KMS-11 (cell line): ENCODE data around the gene AGBL4.

Experiments
- H2AFZ ChIP-seq: fragments of 200-600 bp; sonication (generic); 2 replicates; pipeline ENCODE4 v1.6.1; 2016; ENCODE audit warnings: antibody characterized with exemption, mixed run types, low read depth
- H3K27ac ChIP-seq: fragments of 200-600 bp; sonication (generic); 2 replicates; pipeline ENCODE4 v1.6.1; 2016; ENCODE audit warnings: mild to moderate bottlenecking, mixed run types
- H3K27me3 ChIP-seq: fragments of 200-600 bp; sonication (generic); 2 replicates; pipeline ENCODE4 v1.6.1; 2017; ENCODE audit warnings: mild to moderate bottlenecking, low read depth, mixed run types, moderate library complexity; ENCODE audit not compliant: insufficient read depth
- H3K36me3 ChIP-seq: fragments of 200-600 bp; sonication (generic); 2 replicates; pipeline ENCODE4 v1.6.1; 2017; ENCODE audit warnings: mild to moderate bottlenecking, mixed run types; ENCODE audit not compliant: insufficient read depth
- H3K4me1 ChIP-seq: fragments of 200-600 bp; sonication (generic); 2 replicates; pipeline ENCODE4 v1.6.1; 2016; ENCODE audit warnings: mild to moderate bottlenecking, low read depth, mixed run types; ENCODE audit not compliant: poor library complexity, severe bottlenecking
- H3K4me2 ChIP-seq: fragments of 200-600 bp; sonication (generic); 2 replicates; pipeline ENCODE4 v1.7.0; 2016; ENCODE audit warnings: mild to moderate bottlenecking, mixed run types
- H3K4me3 ChIP-seq: fragments of 200-600 bp; sonication (generic); IDR thresholded peaks from 2 replicates; pipeline ENCODE4 v1.6.1; 2017; ENCODE audit warnings: low read depth, low read length, mixed read lengths; ENCODE audit not compliant: insufficient read depth
- H3K79me2 ChIP-seq: fragments of 200-600 bp; sonication (generic); 2 replicates; pipeline ENCODE4 v1.6.1; 2016; ENCODE audit warnings: low read depth, mixed run types; ENCODE audit not compliant: insufficient read depth
- H3K9ac ChIP-seq: fragments of 200-600 bp; sonication (generic); 2 replicates; pipeline ENCODE4 v1.6.1; 2016; ENCODE audit warnings: mild to moderate bottlenecking, mixed run types
- H4K20me1 ChIP-seq: fragments of 200-600 bp; sonication (generic); 2 replicates; pipeline ENCODE4 v1.6.1; 2016; ENCODE audit warnings: mild to moderate bottlenecking, mixed run types; ENCODE audit not compliant: insufficient read depth
- CTCF ChIP-seq: fragments of 200-600 bp; sonication (generic); conservative IDR thresholded peaks from 2 replicates; pipeline ENCODE4 v1.6.1; 2017; ENCODE audit warnings: low read depth, mild to moderate bottlenecking, antibody characterized with exemption, low read length, moderate library complexity, mixed read lengths

The AGBL4 gene

DNA sequence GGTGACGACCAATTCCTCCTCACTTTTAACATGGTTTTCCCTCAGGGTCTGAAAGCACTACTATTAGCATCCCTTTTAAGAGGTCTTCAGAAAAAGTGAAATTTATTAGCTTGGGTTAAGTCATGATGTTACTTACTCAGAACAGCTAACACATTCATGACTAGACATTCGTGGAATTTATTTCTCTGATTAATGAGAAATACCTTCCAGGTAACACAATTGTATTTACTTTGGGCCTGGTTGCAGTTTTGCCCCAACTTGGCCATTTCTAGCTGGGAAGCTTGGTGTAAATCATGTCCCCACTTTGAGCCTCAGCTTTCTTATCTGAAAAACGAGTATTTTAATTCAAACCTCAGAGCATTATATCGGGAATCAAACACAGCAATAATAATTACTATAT, 1432.6 kb downstream of the AGBL4 start:
- Histone ChIP-seq H3K4me1 (no peaks in the 10 kb centered on the region), H3K79me2 (no peaks in the 10 kb centered on the region), H3K27me3 (no peaks in the 10 kb centered on the region), H3K36me3 (no peaks in the 10 kb centered on the region), H3K4me2 (no peak overlapping the region), H3K27ac (no peak overlapping the region), H3K9ac (no peak overlapping the region), H2AFZ (no peak overlapping the region), H4K20me1 (no peaks in the 10 kb centered on the region), H3K4me3 (no peak overlapping the region)
- no peak for TF ChIP-seq CTCF

DNA sequence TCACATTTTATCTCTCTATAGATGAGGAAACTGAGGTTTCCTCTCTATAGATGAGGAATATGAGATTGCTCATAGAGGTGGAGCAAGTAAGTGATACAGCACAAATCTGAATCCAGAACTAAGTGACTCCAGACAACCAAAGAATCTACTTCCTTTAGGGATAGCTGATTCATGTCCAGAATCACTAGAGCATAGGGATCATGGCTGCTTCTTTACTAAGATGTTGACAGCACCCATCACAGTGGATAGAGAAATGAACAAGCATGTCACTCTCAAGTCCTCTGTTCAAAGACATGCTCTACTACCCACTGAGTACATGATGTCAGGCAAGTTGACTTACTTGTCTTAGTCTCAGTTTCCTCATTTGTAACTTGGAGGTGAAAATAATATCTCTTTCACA, 1435.7 kb downstream of the AGBL4 start:
- Histone ChIP-seq H3K27me3 (no peaks in the 10 kb centered on the region), H2AFZ (no peak overlapping the region), H3K9ac (no peak overlapping the region), H3K27ac (no peak overlapping the region), H3K4me2 (no peak overlapping the region), H3K79me2 (no peaks in the 10 kb centered on the region), H3K4me3 (no peak overlapping the region), H3K36me3 (no peaks in the 10 kb centered on the region), H3K4me1 (no peaks in the 10 kb centered on the region), H4K20me1 (no peaks in the 10 kb centered on the region)
- TF ChIP-seq CTCF, result no peak

- no peak for TF ChIP-seq CTCF
- Histone ChIP-seq H4K20me1 (no peaks in the 10 kb centered on the region), H3K4me3 (no peak overlapping the region), H3K27ac (no peak overlapping the region), H3K9ac (no peak overlapping the region), H3K4me1 (no peaks in the 10 kb centered on the region), H3K36me3 (no peaks in the 10 kb centered on the region), H3K4me2 (no peak overlapping the region), H3K79me2 (no peaks in the 10 kb centered on the region), H2AFZ (no peak overlapping the region), H3K27me3 (no peaks in the 10 kb centered on the region)
These were observed 1441.3 kb downstream of the AGBL4 start for GRCh38 chr1:48582408-48582807.

- no peak for TF ChIP-seq CTCF
- Histone ChIP-seq H3K27me3 (no peaks in the 10 kb centered on the region), H3K4me2 (no peak overlapping the region), H3K79me2 (no peaks in the 10 kb centered on the region), H3K4me3 (no peak overlapping the region), H3K36me3 (no peaks in the 10 kb centered on the region), H3K27ac (no peak overlapping the region), H2AFZ (no peak overlapping the region), H4K20me1 (no peaks in the 10 kb centered on the region), H3K9ac (no peak overlapping the region), H3K4me1 (no peaks in the 10 kb centered on the region)
These were observed 1442.5 kb downstream of the AGBL4 start for GRCh38 chr1:48581270-48581669.

GRCh38 chr1:48576565-48576964, 1447.2 kb downstream of the AGBL4 start:
- Histone ChIP-seq H2AFZ (no peak overlapping the region), H3K4me2 (no peak overlapping the region), H3K4me1 (no peaks in the 10 kb centered on the region), H4K20me1 (no peaks in the 10 kb centered on the region), H3K36me3 (no peaks in the 10 kb centered on the region), H3K27ac (no peak overlapping the region), H3K4me3 (no peak overlapping the region), H3K9ac (no peak overlapping the region), H3K27me3 (no peaks in the 10 kb centered on the region), H3K79me2 (no peaks in the 10 kb centered on the region)
- TF ChIP-seq CTCF, result no peak
